GM12874 (cell line): ENCODE results near the gene VAV2.

Experiments used
- CTCF ChIP-seq: IDR thresholded peaks from 2 replicates; pipeline ENCODE4 v1.5.1; 2011; ENCODE audit warnings: low read depth, mild to moderate bottlenecking, control low read depth, low read length, moderate library complexity; ENCODE audit not compliant: insufficient read depth

The VAV2 gene

GRCh38 chr9:133799716-133800115 is 192.4 kb downstream of the VAV2 start:
- no peak for TF ChIP-seq CTCF

- TF ChIP-seq CTCF = no peak
Observed at GRCh38 chr9:133799106-133799505, 193.0 kb downstream of the VAV2 start.

DNA sequence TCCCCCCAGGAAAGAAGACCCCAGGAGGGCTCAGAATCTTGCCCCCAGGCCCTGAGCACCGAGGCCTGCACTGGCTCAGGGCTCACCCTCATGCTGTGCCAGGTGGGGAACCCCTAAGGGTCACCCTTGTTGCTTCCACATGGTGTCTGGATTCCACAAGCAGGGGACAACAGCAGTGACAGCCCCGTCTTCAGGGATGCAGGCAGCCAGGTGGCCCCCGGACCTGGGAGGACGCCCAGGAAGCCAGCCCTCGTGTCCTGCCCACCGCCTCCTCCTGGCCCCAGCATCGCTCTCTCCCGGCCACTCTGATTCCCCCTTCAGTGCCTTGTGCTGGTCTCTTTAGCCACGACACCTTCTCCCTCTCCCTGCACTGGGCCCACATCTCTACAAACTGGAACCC is 194.0 kb downstream of the VAV2 start:
- no peak for TF ChIP-seq CTCF

- TF ChIP-seq CTCF = no peak
Observed at GRCh38 chr9:133797406-133798105, 194.6 kb downstream of the VAV2 start.

GRCh38 chr9:133796562-133796961 is 195.6 kb downstream of the VAV2 start:
- TF ChIP-seq CTCF = no peak

GRCh38 chr9:133795049-133795448 is 197.1 kb downstream of the VAV2 start:
- TF ChIP-seq CTCF = no peak

DNA sequence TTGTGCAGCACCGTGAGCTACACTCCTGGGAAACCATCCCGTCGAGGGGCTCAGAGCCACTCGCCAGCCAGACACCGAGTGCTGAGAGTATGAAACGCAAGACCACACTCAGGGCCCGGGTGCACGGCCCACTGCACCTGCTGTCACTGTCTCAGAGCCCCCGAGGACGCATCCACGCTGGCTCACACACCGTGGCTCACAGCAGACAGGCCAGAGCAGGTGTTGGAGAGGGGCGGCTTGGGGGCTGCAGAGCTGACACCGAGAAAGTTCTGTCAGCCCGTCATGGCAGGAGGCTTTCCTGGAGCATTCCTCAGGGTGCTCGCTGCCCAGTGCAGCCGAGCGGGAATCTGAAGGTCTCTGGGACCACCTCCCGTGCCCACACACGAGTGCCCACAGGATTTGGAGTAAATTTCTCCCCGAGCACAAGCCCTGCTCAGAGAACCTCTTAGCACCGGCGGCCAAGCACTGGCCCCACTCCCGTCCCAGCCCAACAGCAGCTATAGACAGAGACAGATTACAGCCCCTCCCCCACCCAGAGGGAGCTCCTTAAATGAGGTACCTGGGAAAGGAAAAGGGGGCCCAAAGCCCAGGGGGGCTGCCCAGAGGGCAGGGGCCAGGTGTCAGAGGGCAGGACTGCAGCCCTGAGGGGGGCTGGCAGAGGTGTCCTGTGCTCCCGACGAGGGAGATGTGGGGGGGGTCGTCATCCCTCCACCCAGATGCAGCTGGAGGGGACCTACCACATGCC is 197.9 kb downstream of the VAV2 start:
- TF ChIP-seq CTCF = no peak
